ENCODE results near the gene PAFAH1B1. TPM values are rescaled to one million over a fixed set of nuclear protein-coding genes. Genes with fewer than 3 reads are reported as not detected.
A peak's percentile ranks its signal among the peaks of the same experiment; 100 is the strongest.

PAFAH1B1 gene
- polyA plus RNA-seq, 2 of the 4 experiments (the other 2 are of a cell fraction): 122 to 197 TPM

GRCh38 chr17:2724784-2725164, 131.3 kb downstream of the PAFAH1B1 start:
- H3K9me3 ChIP-seq: 0 out of 3 replicates have a peak, but pooled peaks cover under 1% of the 10 kb centered on the region
- 8% methylated on average over 18 of the region's 40 CpGs for WGBS (ENCODE audit: missing lambda C conversion rate)
- TF ChIP-seq CTCF (IDR thresholded peaks at IDR 0.05) (peak; percentile 36), MAFK (IDR thresholded peaks at IDR 0.05; ENCODE audit: partially characterized antibody) (peak; percentile 67), FOSL2 (IDR thresholded peaks at IDR 0.05) (no peak), FOSL2 (CRISPR knock-in tag; IDR thresholded peaks at IDR 0.05) (no peak), SMC3 (IDR thresholded peaks at IDR 0.05) (peak; percentile 50), MAX (IDR thresholded peaks at IDR 0.05) (peak; percentile 95), E2F6 (IDR thresholded peaks at IDR 0.05; ENCODE audit: borderline replicate concordance, low read depth) (peak; percentile 94), NFE2L2 (conservative IDR thresholded peaks at IDR 0.05; ENCODE audit: low read length) (no peak)
- FAIRE-seq (no peak), DNase-seq (ENCODE audit: low read depth in 1 of 2, low spot score in 1 of 2) (peak; percentile 77 to 85), ATAC-seq (peak; percentile 82 to 91)
- POLR2A ChIA-PET: no interaction called here
- CTCF ChIA-PET: interaction anchor here (0.6 to 2.5 kb wide), 15 partner anchors 9 to 64 kb away, joined by 3 to 13 read pairs (median 4); no protein-coding TSS in a partner anchor
- peak overlapping the region; percentile 78 for H3K4me2 ChIP-seq
- peak overlapping the region in 1 of 2 experiments; percentile 67; a peak in 4 of 6 replicates for H3K27ac ChIP-seq
- peak overlapping the region; percentile 29; the same call in 2 of the 3 replicates for H3K4me3 ChIP-seq
- H3K4me1 ChIP-seq: no peaks in the 10 kb centered on the region

GRCh38 chr17:2730764-2731353, 137.4 kb downstream of the PAFAH1B1 start:
- no peak overlapping the region for H3K27ac ChIP-seq
- WGBS (ENCODE audit: missing lambda C conversion rate): 47% methylated on average over 16 of the region's 17 CpGs
- H3K4me2 ChIP-seq: no peak overlapping the region; the same call in 2 of the 3 replicates
- DNase-seq (ENCODE audit: low read depth in 1 of 2, low spot score in 1 of 2): no peak
- ChIA-PET POLR2A (no interaction called here), CTCF (interaction anchor here (0.6 kb wide), 1 partner anchor 56 kb away, joined by 5 read pairs; no protein-coding TSS in a partner anchor)
- ATAC-seq: peak; percentile 45 to 63; a peak in 5 of 6 replicates
- H3K4me3 ChIP-seq: no peak overlapping the region
- no peaks in the 10 kb centered on the region for H3K4me1 ChIP-seq
- H3K9me3 ChIP-seq: no peaks in the 10 kb centered on the region
- no peak for FAIRE-seq
- TF ChIP-seq PBX3 (IDR thresholded peaks at IDR 0.05): no peak
- no peak for TF ChIP-seq CHD2 (IDR thresholded peaks at IDR 0.05; ENCODE audit: low read length, partially characterized antibody)
- TF ChIP-seq KDM5A (IDR thresholded peaks at IDR 0.05): no peak
- TF ChIP-seq GATA3 (IDR thresholded peaks at IDR 0.05; ENCODE audit: borderline replicate concordance): no peak
- TF ChIP-seq SMC3 (IDR thresholded peaks at IDR 0.05): no peak
- TF ChIP-seq HDAC2 (IDR thresholded peaks at IDR 0.05): no peak
- TF ChIP-seq HMGXB4 (CRISPR knock-in tag; IDR thresholded peaks at IDR 0.05; ENCODE audit: borderline replicate concordance): no peak
- no peak for TF ChIP-seq HEYL (CRISPR knock-in tag; IDR thresholded peaks at IDR 0.05)
- no peak for TF ChIP-seq NPAS2 (CRISPR knock-in tag; IDR thresholded peaks at IDR 0.05; ENCODE audit: borderline replicate concordance)
- no peak for TF ChIP-seq FOXS1 (CRISPR knock-in tag; IDR thresholded peaks at IDR 0.05)
- TF ChIP-seq CHD4 (IDR thresholded peaks at IDR 0.05; ENCODE audit: borderline replicate concordance): no peak
- TF ChIP-seq CTCF (IDR thresholded peaks at IDR 0.05): no peak
